Loucy (cell line): ENCODE results near the gene DROSHA.

Experiments used
- H2AFZ ChIP-seq: fragments of 200-600 bp; sonication (generic); 2 replicates; pipeline ENCODE4 v1.6.0; 2016; ENCODE audit warnings: antibody characterized with exemption, mild to moderate bottlenecking, low read length, moderate library complexity
- H3F3A ChIP-seq: fragments of 200-600 bp; 2 replicates; pipeline ENCODE4 v1.6.0; 2016; ENCODE audit warnings: antibody characterized with exemption, low read depth, mild to moderate bottlenecking
- H3K27me3 ChIP-seq: fragments of 200-600 bp; sonication (generic); 2 replicates; pipeline ENCODE4 v1.6.1; 2014; ENCODE audit warnings: low read length, mild to moderate bottlenecking; ENCODE audit not compliant: insufficient read depth, poor library complexity, severe bottlenecking
- H3K36me3 ChIP-seq: fragments of 200-600 bp; sonication (generic); 2 replicates; pipeline ENCODE4 v1.6.1; 2016; ENCODE audit warnings: low read length; ENCODE audit not compliant: insufficient read depth
- H3K4me1 ChIP-seq: fragments of 200-600 bp; sonication (generic); 2 replicates; pipeline ENCODE4 v1.5.1; 2014; ENCODE audit warnings: low read length, mild to moderate bottlenecking; ENCODE audit not compliant: insufficient read depth, poor library complexity, severe bottlenecking
- H3K4me2 ChIP-seq: fragments of 200-600 bp; sonication (generic); 2 replicates; pipeline ENCODE4 v1.6.0; 2014; ENCODE audit warnings: antibody characterized with exemption, low read length, low read depth, mild to moderate bottlenecking; ENCODE audit not compliant: poor library complexity, severe bottlenecking
- H3K4me3 ChIP-seq: fragments of 200-600 bp; sonication (generic); 2 replicates; pipeline ENCODE4 v1.5.1; 2014; ENCODE audit warnings: low read length, mild to moderate bottlenecking, mixed read lengths; ENCODE audit not compliant: poor library complexity, severe bottlenecking
- H3K79me2 ChIP-seq: fragments of 200-600 bp; sonication (generic); 2 replicates; pipeline ENCODE4 v1.6.1; 2014; ENCODE audit warnings: low read length; ENCODE audit not compliant: insufficient read depth
- H3K9ac ChIP-seq: fragments of 200-600 bp; sonication (generic); 2 replicates; pipeline ENCODE4 v1.6.0; 2014; ENCODE audit warnings: mild to moderate bottlenecking, low read depth, low read length, moderate library complexity; ENCODE audit not compliant: poor library complexity, severe bottlenecking
- H3K9me2 ChIP-seq: fragments of 200-600 bp; sonication (generic); replicated peaks from 2 replicates; pipeline ENCODE4 v1.6.1; 2016; ENCODE audit warnings: low read depth, low read length, mixed read lengths
- H3K9me3 ChIP-seq: fragments of 200-600 bp; sonication (generic); 2 replicates; pipeline ENCODE4 v1.6.1; 2014; ENCODE audit warnings: mild to moderate bottlenecking, antibody characterized with exemption, low read length, low read depth; ENCODE audit not compliant: insufficient read depth
- H4K20me1 ChIP-seq: fragments of 200-600 bp; sonication (generic); 2 replicates; pipeline ENCODE4 v1.6.0; 2014; ENCODE audit warnings: antibody characterized with exemption, low read length, mild to moderate bottlenecking; ENCODE audit not compliant: insufficient read depth, poor library complexity, severe bottlenecking
- CTCF ChIP-seq: fragments of 200-600 bp; sonication (generic); conservative IDR thresholded peaks from 2 replicates; pipeline ENCODE4 v1.5.1; 2014; ENCODE audit warnings: mild to moderate bottlenecking, antibody characterized with exemption, low read length
- EZH2phosphoT487 ChIP-seq: fragments of 200-600 bp; IDR thresholded peaks from 2 replicates; pipeline ENCODE4 v1.6.1; 2018; ENCODE audit warnings: antibody characterized with exemption, mild to moderate bottlenecking, moderate library complexity, borderline replicate concordance

The DROSHA gene

GRCh38 chr5:31413030-31413812, 118.7 kb downstream of the DROSHA start:
- peaks cover 93% of the 10 kb centered on the region; the same call in 1 of the 2 replicates for H3K36me3 ChIP-seq

GRCh38 chr5:31412324-31412723, 119.6 kb downstream of the DROSHA start:
- Histone ChIP-seq H4K20me1 (no peaks in the 10 kb centered on the region), H3K9me2 (no peaks in the 10 kb centered on the region), H3K36me3 (peaks cover 94% of the 10 kb centered on the region; the same call in 1 of the 2 replicates), H3K9me3 (no peaks in the 10 kb centered on the region), H3K4me1 (peaks cover 5% of the 10 kb centered on the region), H3K4me3 (no peak overlapping the region), H3K27me3 (no peaks in the 10 kb centered on the region), H3F3A (no peaks in the 10 kb centered on the region), H3K4me2 (no peak overlapping the region), H3K79me2 (no peaks in the 10 kb centered on the region), H3K9ac (no peak overlapping the region), H2AFZ (no peak overlapping the region)
- TF ChIP-seq EZH2phosphoT487, result no peak
- TF ChIP-seq CTCF, result no peak

More at GRCh38 chr5:31413030-31413812, 118.7 kb downstream of the DROSHA start:
- no peak overlapping the region for H3K4me3 ChIP-seq
- H3K9me2 ChIP-seq, result no peaks in the 10 kb centered on the region
- H3K9me3 ChIP-seq, result no peaks in the 10 kb centered on the region
- H3K27me3 ChIP-seq, result no peaks in the 10 kb centered on the region
- H3K9ac ChIP-seq, result no peak overlapping the region
- H3K4me1 ChIP-seq, result peaks cover 5% of the 10 kb centered on the region
- no peak overlapping the region for H3K4me2 ChIP-seq
- H3K79me2 ChIP-seq, result no peaks in the 10 kb centered on the region
- H4K20me1 ChIP-seq, result no peaks in the 10 kb centered on the region
- H3F3A ChIP-seq, result no peaks in the 10 kb centered on the region
- TF ChIP-seq EZH2phosphoT487 (no peak), CTCF (no peak)
- no peak overlapping the region for H2AFZ ChIP-seq

GRCh38 chr5:31410089-31410488, 121.8 kb downstream of the DROSHA start:
- no peak overlapping the region for H2AFZ ChIP-seq
- H3K27me3 ChIP-seq, result no peaks in the 10 kb centered on the region
- no peaks in the 10 kb centered on the region for H3F3A ChIP-seq
- H3K9ac ChIP-seq, result no peak overlapping the region
- no peaks in the 10 kb centered on the region for H3K9me2 ChIP-seq
- TF ChIP-seq CTCF (no peak), EZH2phosphoT487 (no peak)
- H3K36me3 ChIP-seq, result peaks cover 90% of the 10 kb centered on the region; the same call in 1 of the 2 replicates
- H3K9me3 ChIP-seq, result no peaks in the 10 kb centered on the region
- no peak overlapping the region for H3K4me2 ChIP-seq
- H3K4me1 ChIP-seq, result peaks cover 1% of the 10 kb centered on the region
- no peaks in the 10 kb centered on the region for H3K79me2 ChIP-seq
- H3K4me3 ChIP-seq, result no peak overlapping the region
- H4K20me1 ChIP-seq, result no peaks in the 10 kb centered on the region
